Erythroblast (primary cell): ENCODE measurements around the gene PAFAH2.

Experiments used
- GATA1 ChIP-seq: IDR thresholded peaks from 2 replicates; pipeline ENCODE4 v1.6.1; 2011; ENCODE audit warnings: low read depth, mild to moderate bottlenecking, control low read depth, low read length, moderate library complexity
- POLR2A ChIP-seq: IDR thresholded peaks from 2 replicates; pipeline ENCODE4 v1.6.1; 2011; ENCODE audit warnings: mild to moderate bottlenecking, low read length

DNA sequence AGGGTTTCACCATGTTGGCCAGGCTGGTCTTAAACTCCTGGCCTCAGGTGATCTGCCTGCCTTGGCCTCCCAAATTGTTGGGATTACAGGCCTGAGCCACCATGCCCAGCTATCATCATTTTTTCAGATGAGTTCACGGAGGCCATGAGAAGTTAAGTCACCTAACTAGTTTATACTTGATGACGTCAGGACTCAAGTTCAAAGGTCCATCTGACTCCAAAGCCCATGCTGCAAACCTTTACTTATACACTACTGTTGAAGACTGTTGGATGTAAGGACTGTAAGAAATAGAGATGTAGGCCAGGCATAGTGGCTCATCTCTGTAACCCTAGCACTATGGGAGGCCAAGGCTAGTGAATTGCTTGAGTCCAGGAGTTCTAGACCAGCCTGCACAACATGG lies 50.8 kb downstream of the PAFAH2 start:
- TF ChIP-seq POLR2A (no peak), GATA1 (no peak)
